ENCODE results near the gene IFITM2.

- TF ChIP-seq, protein P1, sequence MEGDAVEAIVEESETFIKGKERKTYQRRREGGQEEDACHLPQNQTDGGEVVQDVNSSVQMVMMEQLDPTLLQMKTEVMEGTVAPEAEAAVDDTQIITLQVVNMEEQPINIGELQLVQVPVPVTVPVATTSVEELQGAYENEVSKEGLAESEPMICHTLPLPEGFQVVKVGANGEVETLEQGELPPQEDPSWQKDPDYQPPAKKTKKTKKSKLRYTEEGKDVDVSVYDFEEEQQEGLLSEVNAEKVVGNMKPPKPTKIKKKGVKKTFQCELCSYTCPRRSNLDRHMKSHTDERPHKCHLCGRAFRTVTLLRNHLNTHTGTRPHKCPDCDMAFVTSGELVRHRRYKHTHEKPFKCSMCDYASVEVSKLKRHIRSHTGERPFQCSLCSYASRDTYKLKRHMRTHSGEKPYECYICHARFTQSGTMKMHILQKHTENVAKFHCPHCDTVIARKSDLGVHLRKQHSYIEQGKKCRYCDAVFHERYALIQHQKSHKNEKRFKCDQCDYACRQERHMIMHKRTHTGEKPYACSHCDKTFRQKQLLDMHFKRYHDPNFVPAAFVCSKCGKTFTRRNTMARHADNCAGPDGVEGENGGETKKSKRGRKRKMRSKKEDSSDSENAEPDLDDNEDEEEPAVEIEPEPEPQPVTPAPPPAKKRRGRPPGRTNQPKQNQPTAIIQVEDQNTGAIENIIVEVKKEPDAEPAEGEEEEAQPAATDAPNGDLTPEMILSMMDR (IDR thresholded peaks at IDR 0.05 in 4 of 5, conservative IDR thresholded peaks at IDR 0.05 in 1 of 5) = no peak
- TF ChIP-seq POLR2A (IDR thresholded peaks at IDR 0.05) = no peak
Measured at GRCh38 chr11:328012-328411, 20.4 kb downstream of the IFITM2 start.
